Ectodermal cell (in vitro differentiated cells): ENCODE measurements around the gene BMPR2.

Source experiments
- H3K27ac ChIP-seq: 2 replicates; pipeline ENCODE4 v1.7.0; 2013; ENCODE audit warnings: mild to moderate bottlenecking, low read depth, low read length; ENCODE audit not compliant: insufficient read depth, poor library complexity, severe bottlenecking
- H3K27me3 ChIP-seq: 2 replicates; pipeline ENCODE4 v1.7.0; 2013; ENCODE audit warnings: mild to moderate bottlenecking, low read length; ENCODE audit not compliant: insufficient read depth, control insufficient read depth, poor library complexity, severe bottlenecking
- H3K36me3 ChIP-seq: one replicate; pipeline ENCODE4 v1.7.0; 2013; ENCODE audit warnings: low read length; ENCODE audit not compliant: control insufficient read depth, insufficient read depth
- H3K4me1 ChIP-seq: one replicate; pipeline ENCODE4 v1.7.0; 2013; ENCODE audit warnings: low read length; ENCODE audit not compliant: control insufficient read depth, insufficient read depth
- H3K4me3 ChIP-seq: 2 replicates; pipeline ENCODE4 v1.7.0; 2013; ENCODE audit warnings: low read depth, low read length, control low read depth; ENCODE audit not compliant: insufficient read depth
- H3K9me3 ChIP-seq: 2 replicates; pipeline ENCODE4 v1.7.0; 2013; ENCODE audit warnings: mild to moderate bottlenecking, low read length, moderate library complexity; ENCODE audit not compliant: control insufficient read depth
- WGBS, 2 experiments: methylation state at CpG; one replicate each; pipeline ENCODE4 v1.1.7; 2013; ENCODE audit warnings: missing lambda C conversion rate in 2 of 2; 5-methylcytosine and 5-hydroxymethylcytosine counted together

BMPR2 gene

DNA sequence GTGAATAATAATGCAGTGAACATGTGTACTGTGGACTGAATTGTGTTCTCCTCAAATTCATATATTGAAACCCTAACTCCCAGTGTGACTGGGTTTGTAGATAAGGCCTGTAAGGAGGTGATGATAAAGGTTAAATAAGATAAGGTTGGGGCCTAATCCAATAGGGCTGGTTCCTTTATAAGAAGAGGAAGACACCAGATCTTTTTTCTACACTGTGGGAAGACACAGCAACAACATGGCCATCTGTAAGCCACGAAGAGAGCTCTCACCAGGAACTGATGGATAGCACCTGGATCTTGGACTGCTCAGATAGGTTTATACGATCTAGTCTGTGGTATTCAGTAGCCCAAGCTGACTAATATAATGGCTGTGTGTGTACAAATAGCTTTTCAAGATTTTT is 66.8 kb downstream of the BMPR2 start:
- WGBS, 2 experiments = 93 to 96% methylated on average over 2 of the region's 2 CpGs
- Histone ChIP-seq H3K27me3 (no peaks in the 10 kb centered on the region), H3K27ac (no peak overlapping the region), H3K4me3 (no peak overlapping the region), H3K36me3 (no peaks in the 10 kb centered on the region), H3K4me1 (no peaks in the 10 kb centered on the region), H3K9me3 (no peaks in the 10 kb centered on the region)

DNA sequence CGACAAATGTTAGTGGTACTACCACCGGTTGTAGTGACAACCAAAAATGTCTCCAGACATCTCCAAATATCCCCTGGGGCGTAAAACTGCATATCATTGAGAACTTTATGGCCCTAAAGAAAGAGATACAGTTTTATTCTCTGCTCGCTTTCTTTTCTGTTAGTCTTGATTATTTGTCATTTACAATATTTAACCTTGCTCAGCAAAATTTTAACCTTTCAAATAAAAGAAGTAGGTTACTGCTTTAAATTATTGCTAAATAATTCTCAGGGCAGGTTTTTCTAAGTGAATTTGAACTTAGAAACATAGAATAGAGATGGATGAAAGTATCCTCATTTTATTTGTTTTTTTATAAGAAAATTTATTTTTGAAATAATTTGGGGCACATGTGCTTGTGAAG is 67.9 kb downstream of the BMPR2 start:
- Histone ChIP-seq H3K9me3 (no peaks in the 10 kb centered on the region), H3K4me1 (no peaks in the 10 kb centered on the region), H3K27me3 (no peaks in the 10 kb centered on the region), H3K27ac (no peak overlapping the region), H3K4me3 (no peak overlapping the region), H3K36me3 (no peaks in the 10 kb centered on the region)
- 90 to 94% methylated on average over 3 to 4 of the region's 4 CpGs for WGBS, 2 experiments

DNA sequence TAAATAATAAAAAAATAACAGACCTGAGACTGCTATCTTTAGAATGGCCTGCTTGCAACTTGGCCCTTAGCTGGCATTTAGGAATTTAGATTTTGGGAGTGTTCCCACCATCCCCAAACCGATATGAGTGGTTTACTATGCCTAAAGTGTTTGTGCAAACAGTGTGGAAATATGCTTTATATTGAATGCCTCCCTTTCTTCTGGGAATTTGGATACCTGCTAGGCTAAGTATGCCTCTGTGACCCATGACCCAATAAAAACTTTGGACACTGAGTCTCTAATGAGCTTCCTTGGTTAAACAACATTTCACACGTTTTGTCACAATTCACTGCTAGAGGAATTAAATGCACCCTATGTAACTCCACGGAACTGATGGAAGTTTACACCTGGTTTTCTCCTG is 73.2 kb downstream of the BMPR2 start:
- 93 to 96% methylated on average over 3 of the region's 3 CpGs for WGBS, 2 experiments
- H3K36me3 ChIP-seq = no peaks in the 10 kb centered on the region

GRCh38 chr2:202450785-202451184 is 74.7 kb downstream of the BMPR2 start:
- H3K36me3 ChIP-seq = no peaks in the 10 kb centered on the region
- H3K4me1 ChIP-seq = no peaks in the 10 kb centered on the region
- H3K27ac ChIP-seq = no peak overlapping the region
- no peaks in the 10 kb centered on the region for H3K27me3 ChIP-seq
- no peak overlapping the region for H3K4me3 ChIP-seq
- no peaks in the 10 kb centered on the region for H3K9me3 ChIP-seq

More for the DNA sequence above, 73.2 kb downstream of the BMPR2 start:
- no peak overlapping the region for H3K4me3 ChIP-seq
- no peak overlapping the region for H3K27ac ChIP-seq
- no peaks in the 10 kb centered on the region for H3K27me3 ChIP-seq
- no peaks in the 10 kb centered on the region for H3K9me3 ChIP-seq
- H3K4me1 ChIP-seq = no peaks in the 10 kb centered on the region

- WGBS, 2 experiments = 88 to 95% methylated on average over 1 of the region's 1 CpG
- no peaks in the 10 kb centered on the region for H3K27me3 ChIP-seq
- no peaks in the 10 kb centered on the region for H3K36me3 ChIP-seq
- H3K4me3 ChIP-seq = no peak overlapping the region
- no peak overlapping the region for H3K27ac ChIP-seq
- no peaks in the 10 kb centered on the region for H3K9me3 ChIP-seq
- no peaks in the 10 kb centered on the region for H3K4me1 ChIP-seq
These were observed 76.6 kb downstream of the BMPR2 start for GRCh38 chr2:202452744-202453143.

DNA sequence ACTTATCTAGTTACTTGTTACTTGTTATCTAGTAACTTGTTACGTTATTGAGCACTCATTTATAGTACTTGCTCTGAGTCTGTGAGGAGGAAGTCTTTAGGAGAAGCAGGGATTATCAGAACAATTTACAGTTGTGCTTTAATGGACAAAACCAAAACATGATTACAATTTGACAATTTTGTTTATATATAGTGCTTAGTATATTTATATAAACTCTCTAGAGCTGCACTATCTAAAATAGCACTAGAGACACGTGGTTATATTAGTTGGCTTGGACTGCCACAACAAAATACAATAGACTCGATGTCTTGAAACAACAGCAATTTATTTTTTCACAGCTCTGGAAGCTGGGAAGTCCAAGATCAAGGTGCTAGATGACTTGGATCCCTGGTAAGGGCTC is 78.4 kb downstream of the BMPR2 start:
- no peaks in the 10 kb centered on the region for H3K36me3 ChIP-seq
- 91 to 99% methylated on average over 2 to 3 of the region's 3 CpGs for WGBS, 2 experiments
- no peak overlapping the region for H3K27ac ChIP-seq
- no peaks in the 10 kb centered on the region for H3K9me3 ChIP-seq
- H3K4me3 ChIP-seq = no peak overlapping the region
- no peaks in the 10 kb centered on the region for H3K4me1 ChIP-seq
- no peaks in the 10 kb centered on the region for H3K27me3 ChIP-seq

GRCh38 chr2:202455114-202455513 is 79.0 kb downstream of the BMPR2 start:
- Histone ChIP-seq H3K36me3 (no peaks in the 10 kb centered on the region), H3K27me3 (no peaks in the 10 kb centered on the region), H3K27ac (no peak overlapping the region), H3K4me1 (no peaks in the 10 kb centered on the region), H3K4me3 (no peak overlapping the region), H3K9me3 (no peaks in the 10 kb centered on the region)
- WGBS, 2 experiments = 88 to 100% methylated on average over 1 of the region's 1 CpG

DNA sequence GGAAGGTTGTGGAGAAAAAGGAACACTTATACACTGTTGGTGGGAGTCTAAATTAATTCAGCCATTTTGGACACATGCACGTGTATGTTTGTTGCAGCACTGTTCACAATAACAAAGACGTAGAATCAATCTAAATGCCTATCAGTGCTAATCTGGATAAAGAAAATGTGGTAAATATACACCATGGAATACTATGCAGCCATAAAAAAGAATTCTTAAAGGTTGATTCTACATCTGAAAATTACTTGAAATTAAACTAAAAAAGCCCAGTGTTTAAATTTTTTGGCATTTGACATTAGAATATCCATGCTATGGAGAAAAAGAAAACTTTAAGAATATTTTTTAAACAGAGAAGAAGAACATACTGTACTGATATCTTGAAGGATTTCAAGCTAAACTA is 84.0 kb downstream of the BMPR2 start:
- Histone ChIP-seq H3K4me3 (no peak overlapping the region), H3K4me1 (no peaks in the 10 kb centered on the region), H3K36me3 (no peaks in the 10 kb centered on the region), H3K9me3 (no peaks in the 10 kb centered on the region), H3K27ac (no peak overlapping the region), H3K27me3 (no peaks in the 10 kb centered on the region)
- WGBS, 2 experiments = 80 to 100% methylated on average over 1 to 2 of the region's 2 CpGs

- no peaks in the 10 kb centered on the region for H3K4me1 ChIP-seq
These were observed 103.0 kb downstream of the BMPR2 start for GRCh38 chr2:202479090-202479489.

GRCh38 chr2:202479610-202480009 is 103.5 kb downstream of the BMPR2 start:
- Histone ChIP-seq H3K27me3 (no peaks in the 10 kb centered on the region), H3K36me3 (no peaks in the 10 kb centered on the region)
- 100% methylated on average over 1 of the region's 1 CpG for WGBS, 2 experiments

More at GRCh38 chr2:202479090-202479489, 103.0 kb downstream of the BMPR2 start:
- Histone ChIP-seq H3K4me3 (no peak overlapping the region), H3K36me3 (no peaks in the 10 kb centered on the region), H3K27ac (no peak overlapping the region), H3K27me3 (no peaks in the 10 kb centered on the region), H3K9me3 (no peaks in the 10 kb centered on the region)
- WGBS, 2 experiments = 67 to 90% methylated on average over 1 of the region's 1 CpG

DNA sequence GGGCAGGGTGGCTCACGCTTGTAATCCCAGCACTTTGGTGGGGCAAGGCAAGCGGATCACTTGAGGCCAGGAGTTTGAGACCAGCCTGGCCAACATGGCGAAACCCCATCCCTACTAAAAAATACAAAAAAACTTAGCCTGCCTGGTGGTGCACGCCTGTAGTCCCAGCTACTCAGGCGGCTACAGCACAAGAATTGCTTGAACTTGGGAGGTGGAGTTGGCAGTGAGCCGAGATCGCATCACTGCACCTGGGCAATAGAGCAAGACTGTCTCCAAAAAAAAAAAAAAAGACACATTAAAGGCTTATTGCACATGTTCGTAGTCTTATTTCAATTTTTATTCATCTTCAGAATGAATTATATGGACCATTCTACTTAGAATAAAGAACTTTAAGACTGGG is 110.2 kb downstream of the BMPR2 start:
- no peaks in the 10 kb centered on the region for H3K27me3 ChIP-seq
- H3K4me3 ChIP-seq = no peak overlapping the region
- no peaks in the 10 kb centered on the region for H3K36me3 ChIP-seq
- no peaks in the 10 kb centered on the region for H3K4me1 ChIP-seq
- no peaks in the 10 kb centered on the region for H3K9me3 ChIP-seq
- 93 to 98% methylated on average over 7 to 8 of the region's 8 CpGs for WGBS, 2 experiments
- no peak overlapping the region for H3K27ac ChIP-seq

More at GRCh38 chr2:202479610-202480009, 103.5 kb downstream of the BMPR2 start:
- no peaks in the 10 kb centered on the region for H3K4me1 ChIP-seq
- H3K4me3 ChIP-seq = no peak overlapping the region
- no peaks in the 10 kb centered on the region for H3K9me3 ChIP-seq
- no peak overlapping the region for H3K27ac ChIP-seq
